Suprapubic skin (tissue), 3 donors: ENCODE measurements around the gene JUND.

ENCODE experiments used
- POLR2A ChIP-seq, 2 donors: fragments of 450-650 bp; IDR thresholded peaks; one replicate each; pipeline ENCODE4 v1.6.1; 2017; ENCODE audit warnings: antibody characterized with exemption in 2 of 2, mild to moderate bottlenecking in 2 of 2, moderate library complexity in 2 of 2
- TF ChIP-seq, protein P1 (sequence below), 2 donors: fragments of 200-600 bp in 1 of 2; fragments of 450-650 bp in 1 of 2; sonication (generic) in 1 of 2; IDR thresholded peaks; one replicate each; pipeline ENCODE4 v1.5.1; 2016 to 2019; ENCODE audit warnings: antibody characterized with exemption in 2 of 2, mild to moderate bottlenecking in 1 of 2, moderate library complexity in 1 of 2

GRCh38 chr19:18301718-18302111, 20.3 kb upstream of the JUND start:
- TF ChIP-seq POLR2A (IDR thresholded peaks at IDR 0.05), result no peak
- TF ChIP-seq, protein P1, sequence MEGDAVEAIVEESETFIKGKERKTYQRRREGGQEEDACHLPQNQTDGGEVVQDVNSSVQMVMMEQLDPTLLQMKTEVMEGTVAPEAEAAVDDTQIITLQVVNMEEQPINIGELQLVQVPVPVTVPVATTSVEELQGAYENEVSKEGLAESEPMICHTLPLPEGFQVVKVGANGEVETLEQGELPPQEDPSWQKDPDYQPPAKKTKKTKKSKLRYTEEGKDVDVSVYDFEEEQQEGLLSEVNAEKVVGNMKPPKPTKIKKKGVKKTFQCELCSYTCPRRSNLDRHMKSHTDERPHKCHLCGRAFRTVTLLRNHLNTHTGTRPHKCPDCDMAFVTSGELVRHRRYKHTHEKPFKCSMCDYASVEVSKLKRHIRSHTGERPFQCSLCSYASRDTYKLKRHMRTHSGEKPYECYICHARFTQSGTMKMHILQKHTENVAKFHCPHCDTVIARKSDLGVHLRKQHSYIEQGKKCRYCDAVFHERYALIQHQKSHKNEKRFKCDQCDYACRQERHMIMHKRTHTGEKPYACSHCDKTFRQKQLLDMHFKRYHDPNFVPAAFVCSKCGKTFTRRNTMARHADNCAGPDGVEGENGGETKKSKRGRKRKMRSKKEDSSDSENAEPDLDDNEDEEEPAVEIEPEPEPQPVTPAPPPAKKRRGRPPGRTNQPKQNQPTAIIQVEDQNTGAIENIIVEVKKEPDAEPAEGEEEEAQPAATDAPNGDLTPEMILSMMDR (IDR thresholded peaks at IDR 0.05), result no peak
